Measurements from ENCODE around the gene CDH4. TPM values are rescaled to one million over a fixed set of nuclear protein-coding genes. Genes with fewer than 3 reads are reported as not detected.

The CDH4 gene
- total and polyA plus RNA-seq, 9 donors = 0.12 to 4.4 (median 0.36) TPM

- Histone ChIP-seq H3K4me1 (ENCODE audit: insufficient read depth) (no peaks in the 10 kb centered on the region), H3K9me3 (no peaks in the 10 kb centered on the region), H3K27me3 (no peaks in the 10 kb centered on the region), H3K36me3 (no peaks in the 10 kb centered on the region), H3K4me3 (no peak overlapping the region), H3K27ac (no peak overlapping the region)
- TF ChIP-seq CTCF (IDR thresholded peaks at IDR 0.05) = no peak
- TF ChIP-seq EP300 (IDR thresholded peaks at IDR 0.05) = no peak
- no peak for TF ChIP-seq POLR2A (IDR thresholded peaks at IDR 0.05)
- no peak for DNase-seq
- 58 to 62% (median 61%) methylated on average over 3 of the region's 3 CpGs for WGBS, 3 donors
- intact Hi-C loops (cut with DNase I) = no loop called here
Measured at GRCh38 chr20:61240814-61241213, 11.2 kb upstream of the CDH4 start.

- 64 to 68% (median 64%) methylated on average over 8 of the region's 8 CpGs for WGBS, 3 donors
- Histone ChIP-seq H3K27ac (no peak overlapping the region), H3K27me3 (no peaks in the 10 kb centered on the region)
Measured at GRCh38 chr20:61244213-61244612, 7.8 kb upstream of the CDH4 start.

GRCh38 chr20:61246269-61246668, 5.8 kb upstream of the CDH4 start:
- Histone ChIP-seq H3K4me3 (no peak overlapping the region), H3K27me3 (no peaks in the 10 kb centered on the region), H3K27ac (no peak overlapping the region), H3K4me1 (ENCODE audit: insufficient read depth) (no peaks in the 10 kb centered on the region), H3K36me3 (no peaks in the 10 kb centered on the region), H3K9me3 (no peaks in the 10 kb centered on the region)
- 21 to 27% (median 22%) methylated on average over 7 of the region's 7 CpGs for WGBS, 3 donors
- intact Hi-C loops (cut with DNase I) = no loop called here
- TF ChIP-seq EP300 (IDR thresholded peaks at IDR 0.05) = no peak
- no peak for TF ChIP-seq POLR2A (IDR thresholded peaks at IDR 0.05)
- TF ChIP-seq CTCF (IDR thresholded peaks at IDR 0.05) = no peak
- no peak for DNase-seq

More at GRCh38 chr20:61244213-61244612, 7.8 kb upstream of the CDH4 start:
- no peaks in the 10 kb centered on the region for H3K4me1 ChIP-seq (ENCODE audit: insufficient read depth)
- no peak for DNase-seq
- no peak overlapping the region for H3K4me3 ChIP-seq
- intact Hi-C loops (cut with DNase I) = no loop called here
- no peaks in the 10 kb centered on the region for H3K36me3 ChIP-seq
- TF ChIP-seq CTCF (IDR thresholded peaks at IDR 0.05) (no peak), EP300 (IDR thresholded peaks at IDR 0.05) (no peak), POLR2A (IDR thresholded peaks at IDR 0.05) (no peak)
- no peaks in the 10 kb centered on the region for H3K9me3 ChIP-seq

- no peak overlapping the region for H3K27ac ChIP-seq
- intact Hi-C loops (cut with DNase I) = no loop called here
- no peaks in the 10 kb centered on the region for H3K27me3 ChIP-seq
- peaks cover 3% of the 10 kb centered on the region for H3K4me1 ChIP-seq (ENCODE audit: insufficient read depth)
- DNase-seq = no peak
- WGBS, 3 donors = 81 to 86% (median 82%) methylated on average over 4 of the region's 4 CpGs
- H3K4me3 ChIP-seq = no peak overlapping the region
- TF ChIP-seq POLR2A (IDR thresholded peaks at IDR 0.05) (no peak), EP300 (IDR thresholded peaks at IDR 0.05) (no peak), CTCF (IDR thresholded peaks at IDR 0.05) (no peak)
- no peaks in the 10 kb centered on the region for H3K9me3 ChIP-seq
- no peaks in the 10 kb centered on the region for H3K36me3 ChIP-seq
Measured at GRCh38 chr20:61249626-61250025, 2.4 kb upstream of the CDH4 start.

All from ovary (tissue), 9 donors.